ENCODE measurements around the gene RAN. TPM values are rescaled to one million over a fixed set of nuclear protein-coding genes. Genes with fewer than 3 reads are reported as not detected.
A peak's percentile ranks its signal among the peaks of the same experiment; 100 is the strongest.

Gene RAN
- total and polyA plus RNA-seq, 4 donors: 265 to 559 (median 488) TPM

DNA sequence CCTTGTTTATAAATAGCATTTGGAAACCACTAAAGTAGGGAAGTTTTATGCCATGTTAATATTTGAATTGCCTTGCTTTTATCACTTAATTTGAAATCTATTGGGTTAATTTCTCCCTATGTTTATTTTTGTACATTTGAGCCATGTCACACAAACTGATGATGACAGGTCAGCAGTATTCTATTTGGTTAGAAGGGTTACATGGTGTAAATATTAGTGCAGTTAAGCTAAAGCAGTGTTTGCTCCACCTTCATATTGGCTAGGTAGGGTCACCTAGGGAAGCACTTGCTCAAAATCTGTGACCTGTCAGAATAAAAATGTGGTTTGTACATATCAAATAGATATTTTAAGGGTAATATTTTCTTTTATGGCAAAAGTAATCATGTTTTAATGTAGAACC, 4.4 kb downstream of the RAN start:
- H3K4me1 ChIP-seq (ENCODE audit: control insufficient read depth, insufficient read depth, low read length): peaks cover 22% of the 10 kb centered on the region
- H3K36me3 ChIP-seq (ENCODE audit: control insufficient read depth, insufficient read depth, low read length): peaks cover 26% of the 10 kb centered on the region
- no peak overlapping the region for H3K27ac ChIP-seq (ENCODE audit: low read depth, low read length)
- no peak overlapping the region for H3K4me3 ChIP-seq (ENCODE audit: low read depth, low read length)
- H3K27me3 ChIP-seq (ENCODE audit: control insufficient read depth, insufficient read depth, low read length): no peaks in the 10 kb centered on the region
- DNase-seq (ENCODE audit: low read depth in 4 of 6, low spot score in 6 of 6): no peak
- H3K9me3 ChIP-seq (ENCODE audit: control insufficient read depth, insufficient read depth, low read length): no peaks in the 10 kb centered on the region

DNA sequence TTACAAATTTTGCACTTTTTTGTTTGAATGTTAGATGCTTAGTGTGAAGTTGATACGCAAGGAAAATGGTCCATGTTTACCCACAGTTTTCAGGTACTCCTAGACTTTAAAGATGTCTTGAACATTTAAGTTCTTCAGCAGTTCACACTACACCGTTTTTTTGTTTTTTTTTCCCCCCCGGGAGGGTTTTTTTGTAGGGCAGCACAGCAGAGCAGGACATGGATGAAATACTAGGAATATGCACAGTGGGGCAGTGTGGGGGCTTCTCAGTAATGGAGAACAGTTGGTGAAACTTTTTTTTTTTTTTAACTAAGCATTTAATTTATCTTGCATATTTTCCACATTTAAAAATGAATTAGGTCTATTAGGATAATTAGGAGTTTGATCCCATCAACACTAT, 4.9 kb downstream of the RAN start:
- WGBS (ENCODE audit: insufficient coverage): no CpG with 5 or more reads among the region's 3 CpGs
- no peaks in the 10 kb centered on the region for H3K9me3 ChIP-seq (ENCODE audit: control insufficient read depth, insufficient read depth, low read length)
- no peak overlapping the region for H3K27ac ChIP-seq (ENCODE audit: low read depth, low read length)
- peaks cover 20% of the 10 kb centered on the region for H3K4me1 ChIP-seq (ENCODE audit: control insufficient read depth, insufficient read depth, low read length)
- DNase-seq (ENCODE audit: low read depth in 4 of 6, low spot score in 6 of 6): no peak
- H3K36me3 ChIP-seq (ENCODE audit: control insufficient read depth, insufficient read depth, low read length): peaks cover 26% of the 10 kb centered on the region
- H3K27me3 ChIP-seq (ENCODE audit: control insufficient read depth, insufficient read depth, low read length): no peaks in the 10 kb centered on the region
- H3K4me3 ChIP-seq (ENCODE audit: low read depth, low read length): no peak overlapping the region

DNA sequence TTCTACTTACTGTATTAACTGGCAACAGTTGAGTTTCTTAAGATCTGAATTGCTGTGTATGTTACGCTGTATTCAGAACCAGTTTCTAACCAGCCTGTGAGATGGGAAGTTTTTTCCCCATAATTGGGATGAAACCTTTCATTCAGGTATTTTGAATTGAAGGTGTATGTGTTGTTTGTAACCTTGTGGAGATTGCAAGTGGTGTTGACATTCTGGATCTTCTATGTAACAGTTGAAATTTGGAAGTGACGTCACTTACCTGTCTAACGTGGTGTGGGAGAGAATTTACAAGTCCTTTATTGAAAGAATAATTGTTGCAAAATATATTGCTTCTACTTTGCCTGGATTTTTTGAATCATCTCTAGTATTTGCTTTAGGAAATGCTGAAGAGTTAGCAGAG, 5.5 kb downstream of the RAN start:
- WGBS (ENCODE audit: insufficient coverage): 100% methylated on average over 1 of the region's 3 CpGs
- H3K4me1 ChIP-seq (ENCODE audit: control insufficient read depth, insufficient read depth, low read length): peaks cover 20% of the 10 kb centered on the region
- H3K4me3 ChIP-seq (ENCODE audit: low read depth, low read length): no peak overlapping the region
- DNase-seq (ENCODE audit: low read depth in 4 of 6, low spot score in 6 of 6): no peak
- H3K27me3 ChIP-seq (ENCODE audit: control insufficient read depth, insufficient read depth, low read length): no peaks in the 10 kb centered on the region
- H3K9me3 ChIP-seq (ENCODE audit: control insufficient read depth, insufficient read depth, low read length): no peaks in the 10 kb centered on the region
- no peak overlapping the region for H3K27ac ChIP-seq (ENCODE audit: low read depth, low read length)
- H3K36me3 ChIP-seq (ENCODE audit: control insufficient read depth, insufficient read depth, low read length): peaks cover 26% of the 10 kb centered on the region

DNA sequence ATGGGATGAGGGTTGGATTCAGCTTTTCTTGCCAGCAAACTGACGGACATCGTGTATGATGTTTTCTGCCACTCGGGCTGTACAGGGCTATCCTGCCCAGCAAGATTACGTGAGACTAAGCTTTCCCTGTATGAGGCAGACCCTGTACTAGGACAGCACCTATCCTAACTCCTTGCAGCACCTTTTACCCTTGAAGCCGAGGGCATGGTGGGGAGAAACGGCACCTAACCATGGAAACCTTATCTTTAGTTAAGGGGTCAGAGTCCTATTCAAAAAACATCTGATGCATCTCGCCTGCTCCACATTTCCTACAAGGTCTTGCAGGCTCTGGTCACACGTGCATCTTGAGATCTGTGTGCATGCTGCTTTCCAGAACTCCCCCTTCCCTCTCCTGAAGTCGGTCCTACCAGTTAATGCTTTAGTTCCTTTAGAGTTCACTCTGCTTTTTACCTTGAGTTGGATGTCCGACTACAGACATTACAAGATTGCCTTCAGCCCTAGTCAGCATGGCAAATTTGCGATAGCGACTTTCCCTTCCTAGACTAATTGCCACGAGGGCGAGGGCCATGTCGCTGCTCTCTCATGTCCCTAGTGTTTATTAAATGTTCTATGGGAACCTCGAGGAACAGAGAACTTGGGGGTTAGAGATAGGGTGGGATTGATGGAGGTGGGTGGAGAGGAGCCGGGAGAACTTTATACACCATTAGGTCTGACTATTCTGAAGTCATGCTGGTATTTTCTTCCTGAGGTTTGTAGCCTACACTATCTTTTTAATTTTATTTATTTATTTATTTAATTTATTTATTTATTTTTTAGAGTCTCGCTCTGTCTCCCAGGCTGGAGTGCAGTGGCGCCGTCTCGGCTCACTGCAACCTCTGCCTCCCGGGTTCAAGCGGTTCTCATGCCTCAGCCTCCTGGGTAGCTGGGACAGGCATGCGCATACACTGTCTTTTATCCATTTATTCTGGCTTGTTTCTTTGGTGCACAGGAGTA, 6.6 kb downstream of the RAN start:
- Histone ChIP-seq H3K4me3 (ENCODE audit: low read depth, low read length) (no peak overlapping the region), H3K36me3 (ENCODE audit: control insufficient read depth, insufficient read depth, low read length) (peaks cover 26% of the 10 kb centered on the region), H3K9me3 (ENCODE audit: control insufficient read depth, insufficient read depth, low read length) (no peaks in the 10 kb centered on the region), H3K4me1 (ENCODE audit: control insufficient read depth, insufficient read depth, low read length) (peaks cover 20% of the 10 kb centered on the region), H3K27me3 (ENCODE audit: control insufficient read depth, insufficient read depth, low read length) (no peaks in the 10 kb centered on the region), H3K27ac (ENCODE audit: low read depth, low read length) (no peak overlapping the region)
- no peak for DNase-seq (ENCODE audit: low read depth in 4 of 6, low spot score in 6 of 6)
- 71% methylated on average over 15 of the region's 24 CpGs for WGBS (ENCODE audit: insufficient coverage)

DNA sequence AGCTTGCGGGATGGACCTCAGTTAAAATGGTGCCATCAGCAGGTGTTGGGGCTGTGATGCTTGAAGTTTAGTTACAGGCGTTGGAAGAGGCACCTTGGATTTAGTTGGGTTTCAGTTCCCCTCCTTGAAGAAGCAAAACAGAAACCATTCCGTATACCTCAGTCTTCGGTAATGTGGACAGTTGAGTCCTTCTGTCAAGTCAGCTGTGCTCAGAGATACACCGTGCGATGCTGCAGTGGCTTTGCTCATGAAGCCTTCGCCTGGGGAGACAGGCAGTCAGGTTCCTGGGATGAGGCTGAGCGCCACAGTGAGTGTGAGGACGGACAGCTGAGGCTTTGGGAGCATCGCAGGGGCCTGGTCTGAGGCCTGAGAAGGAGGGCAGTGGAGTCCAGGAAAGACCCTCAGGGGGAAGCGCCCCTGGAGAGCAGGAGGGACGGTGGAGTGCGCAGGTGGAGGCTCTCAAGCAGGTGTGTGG, 7.4 kb downstream of the RAN start:
- Histone ChIP-seq H3K4me1 (ENCODE audit: control insufficient read depth, insufficient read depth, low read length) (peaks cover 16% of the 10 kb centered on the region), H3K27me3 (ENCODE audit: control insufficient read depth, insufficient read depth, low read length) (no peaks in the 10 kb centered on the region), H3K36me3 (ENCODE audit: control insufficient read depth, insufficient read depth, low read length) (peaks cover 19% of the 10 kb centered on the region), H3K9me3 (ENCODE audit: control insufficient read depth, insufficient read depth, low read length) (no peaks in the 10 kb centered on the region), H3K27ac (ENCODE audit: low read depth, low read length) (no peak overlapping the region), H3K4me3 (ENCODE audit: low read depth, low read length) (no peak overlapping the region)
- WGBS (ENCODE audit: insufficient coverage): 89% methylated on average over 12 of the region's 13 CpGs
- no peak for DNase-seq (ENCODE audit: low read depth in 4 of 6, low spot score in 6 of 6)

DNA sequence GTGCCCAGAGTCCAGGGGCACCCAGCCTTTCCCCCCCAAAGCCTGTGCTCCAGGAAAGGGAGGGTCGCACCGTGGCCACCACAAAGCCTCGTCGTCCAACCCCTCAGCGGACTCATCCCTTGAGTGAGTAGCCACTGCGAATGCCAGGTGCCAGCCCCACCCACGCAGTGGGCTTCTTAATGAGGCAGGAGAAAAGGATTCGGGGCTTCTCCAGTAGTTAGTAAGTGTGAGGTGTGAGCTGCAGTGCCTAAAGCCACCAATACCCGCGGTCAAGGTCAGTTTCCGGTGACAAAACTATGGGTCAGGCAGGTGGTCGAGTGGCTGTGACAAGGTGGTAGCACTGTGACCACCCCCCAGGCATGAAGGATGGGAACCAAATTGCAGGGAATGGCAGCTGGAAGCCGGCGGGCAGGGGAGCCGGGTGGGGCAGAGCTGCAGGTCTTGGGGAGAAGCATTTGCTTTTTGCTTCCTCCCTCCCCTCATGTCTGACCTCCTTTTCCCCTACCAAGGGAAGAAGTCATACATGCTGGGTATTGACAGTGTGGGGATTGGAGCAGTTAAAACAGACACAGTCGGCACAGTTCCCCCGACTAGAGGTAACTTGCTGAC, 8.0 kb downstream of the RAN start:
- Histone ChIP-seq H3K9me3 (ENCODE audit: control insufficient read depth, insufficient read depth, low read length) (no peaks in the 10 kb centered on the region), H3K27ac (ENCODE audit: low read depth, low read length) (no peak overlapping the region), H3K36me3 (ENCODE audit: control insufficient read depth, insufficient read depth, low read length) (peaks cover 15% of the 10 kb centered on the region), H3K27me3 (ENCODE audit: control insufficient read depth, insufficient read depth, low read length) (no peaks in the 10 kb centered on the region), H3K4me3 (ENCODE audit: low read depth, low read length) (no peak overlapping the region), H3K4me1 (ENCODE audit: control insufficient read depth, insufficient read depth, low read length) (peaks cover 13% of the 10 kb centered on the region)
- WGBS (ENCODE audit: insufficient coverage): 72% methylated on average over 12 of the region's 17 CpGs
- DNase-seq (ENCODE audit: low read depth in 4 of 6, low spot score in 6 of 6): no peak

DNA sequence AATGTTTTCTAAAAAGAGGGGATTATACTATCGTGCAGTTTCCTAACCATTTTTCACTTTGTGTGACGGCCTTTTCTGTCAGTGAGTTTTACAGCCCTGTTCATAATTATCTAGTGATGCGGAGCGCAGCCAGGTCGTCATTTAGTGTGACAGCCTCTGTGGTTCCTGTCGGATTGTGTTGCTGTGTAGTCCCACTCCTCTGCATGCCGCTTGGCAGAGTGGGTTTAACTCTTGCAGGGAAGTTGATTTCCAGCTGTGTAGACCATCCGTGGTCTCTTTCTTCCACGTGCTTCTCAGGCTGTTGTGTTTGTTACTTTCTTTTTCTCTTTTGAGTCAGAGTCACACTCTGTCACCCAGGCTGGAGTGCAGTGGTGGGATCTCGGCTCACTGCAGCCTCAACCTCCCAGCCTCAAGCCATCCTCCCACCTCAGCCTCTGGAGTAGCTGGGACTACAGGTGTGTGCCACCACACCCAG, 8.6 kb downstream of the RAN start:
- 16% methylated on average over 6 of the region's 10 CpGs for WGBS (ENCODE audit: insufficient coverage)
- DNase-seq (ENCODE audit: low read depth in 4 of 6, low spot score in 6 of 6): peak in 1 of 6 donors; percentile 30
- H3K9me3 ChIP-seq (ENCODE audit: control insufficient read depth, insufficient read depth, low read length): no peaks in the 10 kb centered on the region
- peaks cover 9% of the 10 kb centered on the region for H3K36me3 ChIP-seq (ENCODE audit: control insufficient read depth, insufficient read depth, low read length)
- H3K4me3 ChIP-seq (ENCODE audit: low read depth, low read length): no peak overlapping the region
- peaks cover 12% of the 10 kb centered on the region for H3K4me1 ChIP-seq (ENCODE audit: control insufficient read depth, insufficient read depth, low read length)
- H3K27me3 ChIP-seq (ENCODE audit: control insufficient read depth, insufficient read depth, low read length): no peaks in the 10 kb centered on the region
- no peak overlapping the region for H3K27ac ChIP-seq (ENCODE audit: low read depth, low read length)

DNA sequence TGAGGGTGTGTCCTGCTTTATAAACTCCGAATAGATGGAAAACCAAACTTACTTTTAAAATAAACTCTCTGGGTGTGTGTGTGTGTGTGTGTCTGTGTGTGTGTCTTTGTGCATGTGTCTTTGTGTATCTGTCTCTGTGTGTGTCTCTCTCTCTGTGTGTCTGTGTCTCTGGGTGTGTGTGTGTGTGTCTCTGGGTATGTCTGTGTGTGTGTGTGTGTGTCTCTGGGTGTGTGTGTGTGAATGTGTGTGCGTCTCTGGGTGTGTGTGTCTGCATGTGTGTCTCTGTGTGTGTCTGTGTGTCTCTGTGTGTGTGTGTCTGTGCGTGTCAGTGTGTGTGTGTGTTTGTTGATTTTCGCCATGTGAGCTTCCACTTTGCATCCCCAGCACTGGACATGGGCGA, 9.2 kb downstream of the RAN start:
- no peaks in the 10 kb centered on the region for H3K27me3 ChIP-seq (ENCODE audit: control insufficient read depth, insufficient read depth, low read length)
- H3K4me1 ChIP-seq (ENCODE audit: control insufficient read depth, insufficient read depth, low read length): peaks cover 12% of the 10 kb centered on the region
- no peak for DNase-seq (ENCODE audit: low read depth in 4 of 6, low spot score in 6 of 6)
- 100% methylated on average over 1 of the region's 5 CpGs for WGBS (ENCODE audit: insufficient coverage)
- peaks cover 8% of the 10 kb centered on the region for H3K36me3 ChIP-seq (ENCODE audit: control insufficient read depth, insufficient read depth, low read length)
- H3K4me3 ChIP-seq (ENCODE audit: low read depth, low read length): no peak overlapping the region
- H3K27ac ChIP-seq (ENCODE audit: low read depth, low read length): no peak overlapping the region
- no peaks in the 10 kb centered on the region for H3K9me3 ChIP-seq (ENCODE audit: control insufficient read depth, insufficient read depth, low read length)

DNA sequence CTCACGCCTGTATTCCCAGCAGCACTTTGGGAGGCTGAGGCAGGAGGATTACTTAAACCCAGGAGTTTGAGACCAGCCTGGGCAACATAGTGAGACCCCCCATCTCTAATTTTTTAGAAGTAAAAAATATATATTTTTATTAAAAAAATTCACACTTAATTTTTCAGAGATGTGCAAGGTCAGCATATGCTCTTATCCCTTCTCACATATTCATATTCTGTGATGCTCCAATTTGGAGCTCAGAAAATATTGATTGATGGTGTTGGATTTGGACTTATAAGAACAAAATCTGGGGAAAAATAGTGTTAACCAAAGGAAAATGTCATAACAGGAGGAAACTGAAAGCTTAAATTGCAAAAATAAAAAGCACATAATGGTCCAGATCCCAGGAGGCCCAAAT, 9.7 kb downstream of the RAN start:
- Histone ChIP-seq H3K4me1 (ENCODE audit: control insufficient read depth, insufficient read depth, low read length) (peaks cover 12% of the 10 kb centered on the region), H3K27ac (ENCODE audit: low read depth, low read length) (no peak overlapping the region), H3K36me3 (ENCODE audit: control insufficient read depth, insufficient read depth, low read length) (peaks cover 8% of the 10 kb centered on the region), H3K27me3 (ENCODE audit: control insufficient read depth, insufficient read depth, low read length) (no peaks in the 10 kb centered on the region), H3K4me3 (ENCODE audit: low read depth, low read length) (no peak overlapping the region), H3K9me3 (ENCODE audit: control insufficient read depth, insufficient read depth, low read length) (no peaks in the 10 kb centered on the region)
- no CpG with 5 or more reads among the region's 1 CpG for WGBS (ENCODE audit: insufficient coverage)
- no peak for DNase-seq (ENCODE audit: low read depth in 4 of 6, low spot score in 6 of 6)
